WERI-Rb-1 (cell line): ENCODE data around the gene SCO2.

Experiments
- DNase-seq: peaks from one replicate; pipeline ENCODE4 v3.0.0-alpha.2; 2020
- H3K27ac ChIP-seq: fragments of 250-450 bp; sonication (Bioruptor Pico); 2 replicates; pipeline ENCODE4 v1.5.1; 2020; ENCODE audit warnings: mild to moderate bottlenecking, moderate library complexity
- H3K27me3 ChIP-seq: fragments of 250-450 bp; sonication (Bioruptor Pico); 2 replicates; pipeline ENCODE4 v1.5.1; 2021; ENCODE audit warnings: mild to moderate bottlenecking, low read depth, moderate library complexity; ENCODE audit not compliant: insufficient read depth, severe bottlenecking
- H3K36me3 ChIP-seq: fragments of 250-450 bp; sonication (Bioruptor Pico); 2 replicates; pipeline ENCODE4 v1.5.1; 2020; ENCODE audit warnings: mild to moderate bottlenecking, moderate library complexity
- H3K4me3 ChIP-seq: 2 replicates; pipeline ENCODE4 v1.5.1; 2011; ENCODE audit warnings: low read depth, mild to moderate bottlenecking, control low read depth, low read length
- H3K9me3 ChIP-seq: fragments of 250-450 bp; sonication (Bioruptor Pico); 2 replicates; pipeline ENCODE4 v1.5.1; 2021; ENCODE audit warnings: mild to moderate bottlenecking, moderate library complexity; ENCODE audit not compliant: severe bottlenecking
- CTCF ChIP-seq: IDR thresholded peaks from 2 replicates; pipeline ENCODE4 v1.5.1; 2011; ENCODE audit warnings: low read depth, mild to moderate bottlenecking, control low read depth, inconsistent platforms, low read length

The SCO2 gene

DNA sequence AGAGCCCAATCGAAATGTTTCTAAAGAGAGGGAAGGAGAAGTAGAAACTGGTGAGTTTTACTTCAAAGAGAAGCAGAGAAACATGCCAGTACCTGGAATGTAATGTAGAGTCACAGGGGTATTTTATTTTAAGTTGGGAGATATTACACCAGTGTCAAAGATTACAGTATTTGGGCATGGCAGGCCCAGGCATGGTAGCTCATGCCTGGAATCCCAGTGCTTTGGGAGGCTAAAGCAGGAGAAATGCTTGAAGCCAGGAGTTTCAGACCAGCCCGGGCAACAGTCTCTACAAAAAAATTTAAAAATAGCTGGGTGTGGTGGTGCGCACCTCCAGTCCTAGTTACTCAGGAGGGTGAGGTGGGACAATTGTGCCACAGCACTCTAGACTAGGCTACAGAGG lies 34.6 kb upstream of the SCO2 start:
- Histone ChIP-seq H3K27ac (no peak overlapping the region), H3K9me3 (no peaks in the 10 kb centered on the region), H3K27me3 (no peaks in the 10 kb centered on the region), H3K4me3 (no peak overlapping the region), H3K36me3 (no peaks in the 10 kb centered on the region)
- DNase-seq = no peak
- no peak for TF ChIP-seq CTCF

- DNase-seq = no peak
- Histone ChIP-seq H3K9me3 (no peaks in the 10 kb centered on the region), H3K4me3 (no peak overlapping the region), H3K27me3 (no peaks in the 10 kb centered on the region), H3K36me3 (no peaks in the 10 kb centered on the region), H3K27ac (no peak overlapping the region)
- TF ChIP-seq CTCF = no peak
Measured at GRCh38 chr22:50556703-50557102, 31.3 kb upstream of the SCO2 start.

- no peak overlapping the region for H3K27ac ChIP-seq
- H3K4me3 ChIP-seq = no peak overlapping the region
- H3K9me3 ChIP-seq = no peaks in the 10 kb centered on the region
- TF ChIP-seq CTCF = no peak
- no peak for DNase-seq
- no peaks in the 10 kb centered on the region for H3K36me3 ChIP-seq
- H3K27me3 ChIP-seq = no peaks in the 10 kb centered on the region
Measured at GRCh38 chr22:50553310-50553709, 27.9 kb upstream of the SCO2 start.

DNA sequence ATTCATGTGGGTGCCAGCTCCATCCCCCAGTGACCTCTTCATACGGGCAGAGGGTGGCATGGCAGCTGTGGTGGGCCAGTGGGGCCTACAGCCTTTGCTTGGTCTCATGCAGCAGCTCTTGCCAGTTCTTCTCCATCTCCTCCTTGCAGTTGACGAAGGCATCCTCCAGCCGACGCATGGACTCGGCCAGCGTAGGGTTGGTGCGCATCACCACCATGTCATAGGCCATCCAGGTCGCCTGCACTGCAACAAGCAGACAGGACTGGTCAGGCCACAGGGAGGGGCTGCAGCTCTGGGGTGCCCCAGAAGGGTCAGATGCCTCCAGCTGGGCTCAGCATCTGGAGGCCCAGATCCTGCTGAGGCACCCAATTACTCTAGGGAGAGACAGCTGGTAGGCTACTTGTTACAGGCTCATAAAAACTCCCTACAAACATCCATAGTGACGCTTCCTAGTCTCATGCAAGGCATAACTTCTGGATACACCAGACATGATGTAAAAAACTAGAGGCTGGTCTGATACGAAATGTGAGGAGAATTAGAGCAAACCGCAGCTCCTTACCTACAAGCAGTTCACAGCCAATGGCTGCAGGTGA lies 25.9 kb upstream of the SCO2 start:
- no peaks in the 10 kb centered on the region for H3K27me3 ChIP-seq
- DNase-seq = no peak
- no peak overlapping the region for H3K27ac ChIP-seq
- TF ChIP-seq CTCF = no peak
- no peak overlapping the region for H3K4me3 ChIP-seq
- H3K9me3 ChIP-seq = no peaks in the 10 kb centered on the region
- H3K36me3 ChIP-seq = no peaks in the 10 kb centered on the region

DNA sequence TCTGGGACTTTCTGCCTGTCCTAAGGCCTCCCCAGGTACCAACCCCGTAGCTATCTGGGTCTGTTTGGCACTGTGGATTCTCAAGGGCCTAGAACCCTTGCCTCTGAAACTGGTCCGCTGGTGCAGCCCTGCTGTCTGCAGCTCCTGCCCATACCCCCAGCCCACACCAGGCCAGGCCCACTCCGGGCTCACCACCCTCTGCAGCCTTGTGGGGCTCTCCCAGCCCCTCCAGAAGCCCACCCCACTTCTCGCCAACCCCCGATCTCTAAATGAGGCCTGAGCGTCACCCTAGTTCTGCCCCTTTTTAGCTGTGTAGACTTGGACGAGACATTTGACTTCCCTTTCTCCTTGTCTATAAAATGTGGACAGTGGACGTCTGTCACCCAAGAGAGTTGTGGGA lies 25.0 kb upstream of the SCO2 start:
- H3K9me3 ChIP-seq = no peaks in the 10 kb centered on the region
- H3K27ac ChIP-seq = no peak overlapping the region
- no peak for DNase-seq
- no peaks in the 10 kb centered on the region for H3K36me3 ChIP-seq
- no peaks in the 10 kb centered on the region for H3K27me3 ChIP-seq
- no peak overlapping the region for H3K4me3 ChIP-seq
- no peak for TF ChIP-seq CTCF

DNA sequence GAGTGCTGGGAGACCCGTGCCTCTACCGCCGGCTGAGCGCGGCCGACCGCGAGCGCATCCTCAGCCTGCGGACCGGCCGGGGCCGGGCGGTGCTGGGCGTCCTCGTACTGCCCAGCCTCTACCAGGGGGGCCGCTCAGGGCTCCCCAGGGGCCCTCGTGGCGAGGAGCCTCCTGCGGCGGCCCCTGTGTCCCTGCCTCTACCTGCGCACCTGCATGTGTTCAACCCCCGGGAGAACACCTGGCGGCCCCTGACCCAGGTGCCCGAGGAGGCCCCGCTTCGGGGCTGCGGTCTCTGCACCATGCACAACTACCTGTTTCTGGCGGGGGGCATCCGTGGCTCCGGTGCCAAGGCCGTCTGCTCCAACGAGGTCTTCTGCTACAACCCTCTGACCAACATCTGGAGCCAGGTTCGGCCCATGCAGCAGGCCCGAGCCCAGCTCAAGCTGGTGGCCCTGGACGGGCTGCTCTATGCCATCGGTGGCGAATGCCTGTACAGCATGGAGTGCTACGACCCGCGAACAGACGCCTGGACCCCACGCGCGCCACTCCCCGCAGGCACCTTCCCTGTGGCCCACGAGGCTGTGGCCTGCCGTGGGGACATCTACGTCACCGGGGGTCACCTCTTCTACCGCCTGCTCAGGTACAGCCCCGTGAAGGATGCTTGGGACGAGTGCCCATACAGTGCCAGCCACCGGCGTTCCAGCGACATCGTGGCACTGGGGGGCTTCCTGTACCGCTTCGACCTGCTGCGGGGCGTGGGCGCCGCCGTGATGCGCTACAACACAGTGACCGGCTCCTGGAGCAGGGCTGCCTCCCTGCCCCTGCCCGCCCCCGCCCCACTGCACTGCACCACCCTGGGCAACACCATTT lies 23.8 kb upstream of the SCO2 start:
- H3K36me3 ChIP-seq = no peaks in the 10 kb centered on the region
- DNase-seq = no peak
- no peak for TF ChIP-seq CTCF
- H3K9me3 ChIP-seq = no peaks in the 10 kb centered on the region
- H3K4me3 ChIP-seq = no peak overlapping the region
- H3K27me3 ChIP-seq = no peaks in the 10 kb centered on the region
- no peak overlapping the region for H3K27ac ChIP-seq
